Measurements from ENCODE around the gene IFT81. TPM values are rescaled to one million over a fixed set of nuclear protein-coding genes. Genes with fewer than 3 reads are reported as not detected.

Gene IFT81
- total and polyA plus RNA-seq, 2 of the 13 experiments (the other 11 are each of a cell fraction or from before 2014, with no cell fraction given), result 4.2 to 13.0 TPM

DNA sequence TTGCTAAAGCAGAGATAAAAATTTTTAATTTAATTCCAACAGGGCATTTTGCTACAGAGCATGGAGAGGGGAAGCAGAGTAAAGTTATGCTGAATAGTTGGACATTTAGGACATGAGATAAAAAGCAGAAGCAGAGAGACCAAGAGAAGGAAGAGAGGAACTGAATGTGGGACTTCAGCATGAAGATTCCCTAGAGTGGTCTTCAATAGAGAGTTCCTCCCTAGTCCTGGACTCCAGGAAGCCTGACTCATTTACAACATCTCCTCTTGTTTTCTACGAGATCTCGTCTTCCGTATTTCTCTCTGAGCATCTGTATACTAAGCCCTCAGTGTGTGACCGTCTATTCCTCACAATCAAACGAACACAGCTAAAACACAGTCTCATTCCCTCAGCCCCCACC lies 35.2 kb upstream of the IFT81 start:
- Histone ChIP-seq H3K4me2 (ENCODE audit: low read depth, low read length) (no peak overlapping the region), H4K20me1 (ENCODE audit: insufficient read depth, low read length) (no peaks in the 10 kb centered on the region), H3K9me3 (ENCODE audit: low read length) (no peaks in the 10 kb centered on the region), H3K9ac (ENCODE audit: insufficient read depth, low read depth, low read length) (no peak overlapping the region), H3K79me2 (ENCODE audit: insufficient read depth, low read length) (no peaks in the 10 kb centered on the region), H2AFZ (ENCODE audit: low read length) (peak overlapping the region; percentile 31), H3K4me1 (ENCODE audit: insufficient read depth, low read length) (peaks cover 75% of the 10 kb centered on the region), H3K27me3 (ENCODE audit: control insufficient read depth in 1 of 2, insufficient read depth in 2 of 2, low read length in 2 of 2) (no peaks in the 10 kb centered on the region), H3K36me3 (replicated peaks in 1 of 2; ENCODE audit: control insufficient read depth in 1 of 2, insufficient read depth in 2 of 2, low read length in 2 of 2) (no peaks in the 10 kb centered on the region), H3K27ac (ENCODE audit: extremely low read length, insufficient read depth, low read length) (no peak overlapping the region), H3K4me3 (replicated peaks in 1 of 3; ENCODE audit: insufficient read depth in 1 of 3, low read depth in 2 of 3, low read length in 3 of 3) (no peak overlapping the region)
- intact Hi-C loops (cut with micrococcal nuclease; ENCODE audit: unreplicated experiment), result no loop called here
- in situ Hi-C loops (cut with HindIII; ENCODE audit: extremely low pct_ligation_motif_present, low pct_unique_long_range_greater_than_20kb), result no loop called here
- DNase-seq (ENCODE audit: low spot score) (no peak), FAIRE-seq (no peak), ATAC-seq (no peak)
- ChIA-PET CTCF (ENCODE audit: low intra/inter-chr PET ratio, low total read pairs) (no interaction called here), POLR2A (interaction anchor here (0.6 to 3.8 kb wide), 3 partner anchors 9 to 197 kb away, joined by 3 to 56 read pairs (median 4); no protein-coding TSS in a partner anchor)
- no TSS peak for BruUV-seq (replicated peaks)
- 86% methylated on average over 5 of the region's 5 CpGs for WGBS (ENCODE audit: low lambda C conversion rate)
- TF ChIP-seq CBFB (CRISPR knock-in tag; IDR thresholded peaks at IDR 0.05) (no peak), AGO2 (optimal IDR thresholded peaks at IDR 0.05; ENCODE audit: low read depth, low read length) (no peak), SIN3B (IDR thresholded peaks at IDR 0.05; ENCODE audit: low read length) (no peak), ZNF572 (CRISPR knock-in tag; IDR thresholded peaks at IDR 0.05) (no peak), SMARCC2 (IDR thresholded peaks at IDR 0.05) (no peak), ZSCAN25 (CRISPR knock-in tag; IDR thresholded peaks at IDR 0.05) (no peak), NCOA2 (CRISPR knock-in tag; IDR thresholded peaks at IDR 0.05) (no peak), XRCC5 (optimal IDR thresholded peaks at IDR 0.05; ENCODE audit: low read length) (no peak), RBAK (CRISPR knock-in tag; IDR thresholded peaks at IDR 0.05) (no peak), NCOR1 (IDR thresholded peaks at IDR 0.05; ENCODE audit: borderline replicate concordance, low read length) (no peak), ZNF720 (CRISPR knock-in tag; IDR thresholded peaks at IDR 0.05) (no peak), ATF1 (CRISPR knock-in tag; IDR thresholded peaks at IDR 0.05) (no peak)
- TF ChIP-seq, protein P1, sequence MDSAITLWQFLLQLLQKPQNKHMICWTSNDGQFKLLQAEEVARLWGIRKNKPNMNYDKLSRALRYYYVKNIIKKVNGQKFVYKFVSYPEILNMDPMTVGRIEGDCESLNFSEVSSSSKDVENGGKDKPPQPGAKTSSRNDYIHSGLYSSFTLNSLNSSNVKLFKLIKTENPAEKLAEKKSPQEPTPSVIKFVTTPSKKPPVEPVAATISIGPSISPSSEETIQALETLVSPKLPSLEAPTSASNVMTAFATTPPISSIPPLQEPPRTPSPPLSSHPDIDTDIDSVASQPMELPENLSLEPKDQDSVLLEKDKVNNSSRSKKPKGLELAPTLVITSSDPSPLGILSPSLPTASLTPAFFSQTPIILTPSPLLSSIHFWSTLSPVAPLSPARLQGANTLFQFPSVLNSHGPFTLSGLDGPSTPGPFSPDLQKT (CRISPR knock-in tag; IDR thresholded peaks at IDR 0.05; ENCODE audit: borderline replicate concordance), result no peak
- TF ChIP-seq, protein P2, sequence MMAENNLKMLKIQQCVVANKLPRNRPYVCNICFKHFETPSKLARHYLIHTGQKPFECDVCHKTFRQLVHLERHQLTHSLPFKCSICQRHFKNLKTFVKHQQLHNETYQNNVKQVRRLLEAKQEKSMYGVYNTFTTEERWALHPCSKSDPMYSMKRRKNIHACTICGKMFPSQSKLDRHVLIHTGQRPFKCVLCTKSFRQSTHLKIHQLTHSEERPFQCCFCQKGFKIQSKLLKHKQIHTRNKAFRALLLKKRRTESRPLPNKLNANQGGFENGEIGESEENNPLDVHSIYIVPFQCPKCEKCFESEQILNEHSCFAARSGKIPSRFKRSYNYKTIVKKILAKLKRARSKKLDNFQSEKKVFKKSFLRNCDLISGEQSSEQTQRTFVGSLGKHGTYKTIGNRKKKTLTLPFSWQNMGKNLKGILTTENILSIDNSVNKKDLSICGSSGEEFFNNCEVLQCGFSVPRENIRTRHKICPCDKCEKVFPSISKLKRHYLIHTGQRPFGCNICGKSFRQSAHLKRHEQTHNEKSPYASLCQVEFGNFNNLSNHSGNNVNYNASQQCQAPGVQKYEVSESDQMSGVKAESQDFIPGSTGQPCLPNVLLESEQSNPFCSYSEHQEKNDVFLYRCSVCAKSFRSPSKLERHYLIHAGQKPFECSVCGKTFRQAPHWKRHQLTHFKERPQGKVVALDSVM (CRISPR knock-in tag; IDR thresholded peaks at IDR 0.05), result no peak

Data from HepG2 (cell line).